ENCODE data around the gene SSUH2. TPM values are rescaled to one million over a fixed set of nuclear protein-coding genes. Genes with fewer than 3 reads are reported as not detected.
A peak's percentile ranks its signal among the peaks of the same experiment; 100 is the strongest.
"Not testable (repeated sequence)": the region's sequence is repeated elsewhere in the genome, so short reads cannot be mapped to it uniquely, and the experiment has no call there.

SSUH2 gene
- total RNA-seq, 6 donors from 2014 or later: 0.22 to 0.79 TPM; not detected in 4

DNA sequence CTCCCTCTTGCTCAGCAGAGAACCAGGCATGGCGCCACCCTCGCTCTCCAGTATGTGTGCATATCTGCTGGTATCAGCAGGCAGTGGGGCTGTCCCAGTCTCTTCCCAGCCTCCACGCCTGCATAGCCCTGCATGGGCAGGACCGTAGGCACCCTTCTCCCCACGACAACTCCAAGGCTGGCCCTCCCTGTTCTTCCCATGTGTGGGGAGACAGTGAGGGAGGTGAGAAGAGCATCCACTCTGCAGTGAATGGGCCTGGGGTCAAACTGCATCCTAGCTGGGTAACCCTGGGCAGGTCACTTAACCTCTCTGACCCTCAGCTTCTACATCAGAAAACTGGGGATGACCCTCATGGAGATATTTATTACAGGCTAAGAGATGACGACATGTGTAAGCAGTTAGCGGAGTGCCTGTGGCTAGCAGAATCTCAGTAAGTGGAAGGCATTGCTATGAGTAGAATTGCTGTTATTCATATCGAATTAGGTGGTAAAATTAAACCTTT, 13.3 kb upstream of the SSUH2 start:
- H3K27me3 ChIP-seq: no peaks in the 10 kb centered on the region
- WGBS, 2 donors: 65 to 68% methylated on average over 5 to 8 of the region's 8 CpGs
- peaks cover 11 to 21% (median 17%) of the 10 kb centered on the region in 4 donors for H3K4me1 ChIP-seq
- H3K27ac ChIP-seq: peak overlapping the region; percentile 31 to 78 (median 52)
- TF ChIP-seq, protein P1, sequence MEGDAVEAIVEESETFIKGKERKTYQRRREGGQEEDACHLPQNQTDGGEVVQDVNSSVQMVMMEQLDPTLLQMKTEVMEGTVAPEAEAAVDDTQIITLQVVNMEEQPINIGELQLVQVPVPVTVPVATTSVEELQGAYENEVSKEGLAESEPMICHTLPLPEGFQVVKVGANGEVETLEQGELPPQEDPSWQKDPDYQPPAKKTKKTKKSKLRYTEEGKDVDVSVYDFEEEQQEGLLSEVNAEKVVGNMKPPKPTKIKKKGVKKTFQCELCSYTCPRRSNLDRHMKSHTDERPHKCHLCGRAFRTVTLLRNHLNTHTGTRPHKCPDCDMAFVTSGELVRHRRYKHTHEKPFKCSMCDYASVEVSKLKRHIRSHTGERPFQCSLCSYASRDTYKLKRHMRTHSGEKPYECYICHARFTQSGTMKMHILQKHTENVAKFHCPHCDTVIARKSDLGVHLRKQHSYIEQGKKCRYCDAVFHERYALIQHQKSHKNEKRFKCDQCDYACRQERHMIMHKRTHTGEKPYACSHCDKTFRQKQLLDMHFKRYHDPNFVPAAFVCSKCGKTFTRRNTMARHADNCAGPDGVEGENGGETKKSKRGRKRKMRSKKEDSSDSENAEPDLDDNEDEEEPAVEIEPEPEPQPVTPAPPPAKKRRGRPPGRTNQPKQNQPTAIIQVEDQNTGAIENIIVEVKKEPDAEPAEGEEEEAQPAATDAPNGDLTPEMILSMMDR (IDR thresholded peaks at IDR 0.05): no peak
- TF ChIP-seq EP300 (IDR thresholded peaks at IDR 0.05) (no peak), POLR2AphosphoS5 (IDR thresholded peaks at IDR 0.05) (no peak), POLR2A (IDR thresholded peaks at IDR 0.05) (no peak)
- ATAC-seq (ENCODE audit: low FRiP score in 2 of 2) (peak; percentile 28 to 54), DNase-seq (peak in 1 of 2 donors; percentile 49)
- H3K36me3 ChIP-seq: no peaks in the 10 kb centered on the region
- no peak overlapping the region for H3K4me3 ChIP-seq
- H3K9me3 ChIP-seq: no peaks in the 10 kb centered on the region

DNA sequence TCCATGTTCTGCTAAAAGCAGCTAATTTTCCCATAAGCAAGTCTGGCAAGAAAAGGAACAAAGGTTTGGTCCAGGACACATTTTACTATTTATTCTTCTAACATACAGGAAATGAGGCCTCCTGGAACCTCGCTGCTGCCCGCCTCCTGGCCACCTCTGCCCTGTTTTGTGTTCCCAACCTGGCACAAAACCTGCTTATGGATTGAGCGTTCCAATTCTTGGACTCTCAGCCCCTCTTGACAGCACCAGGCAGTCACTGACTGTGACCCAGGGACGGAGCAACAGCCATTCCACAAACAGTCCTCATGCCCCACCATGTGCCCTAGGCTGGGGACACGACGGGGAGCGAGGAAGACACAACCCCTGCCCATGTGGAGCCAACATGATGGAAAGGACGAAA, 11.6 kb upstream of the SSUH2 start:
- no peak for ATAC-seq (ENCODE audit: low FRiP score in 2 of 2)
- H3K9me3 ChIP-seq: no peaks in the 10 kb centered on the region
- H3K4me1 ChIP-seq: peaks cover 11 to 21% (median 17%) of the 10 kb centered on the region in 4 donors
- no peak overlapping the region for H3K27ac ChIP-seq
- TF ChIP-seq, protein P1 (IDR thresholded peaks at IDR 0.05): no peak
- TF ChIP-seq POLR2AphosphoS5 (IDR thresholded peaks at IDR 0.05) (no peak), EP300 (IDR thresholded peaks at IDR 0.05) (no peak), POLR2A (IDR thresholded peaks at IDR 0.05) (no peak)
- H3K36me3 ChIP-seq: no peaks in the 10 kb centered on the region
- 83 to 94% methylated on average over 8 of the region's 8 CpGs for WGBS, 2 donors
- H3K4me3 ChIP-seq: no peak overlapping the region
- DNase-seq: no peak
- H3K27me3 ChIP-seq: no peaks in the 10 kb centered on the region

DNA sequence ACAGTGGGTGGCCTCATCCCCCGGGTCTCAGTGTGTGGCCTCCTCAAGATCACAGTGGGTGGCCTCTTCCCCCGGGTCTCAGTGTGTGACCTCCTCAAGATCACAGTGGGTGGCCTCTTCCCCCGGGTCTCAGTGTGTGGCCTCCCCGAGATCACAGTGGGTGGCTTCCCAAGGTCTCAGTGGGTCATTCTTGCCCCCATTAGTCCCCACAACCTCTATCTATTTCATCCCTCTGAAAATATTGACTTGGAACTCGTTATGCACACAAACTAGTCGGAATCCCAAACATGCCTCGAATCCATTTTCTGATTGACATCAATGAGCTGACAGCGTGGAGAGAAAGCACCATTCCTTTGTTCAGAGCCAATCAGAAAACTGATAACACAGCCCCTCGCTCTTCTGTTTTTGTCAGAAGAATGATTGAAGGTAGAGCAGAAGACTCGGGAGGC, 10.8 kb upstream of the SSUH2 start:
- Histone ChIP-seq H3K9me3 (no peaks in the 10 kb centered on the region), H3K4me3 (no peak overlapping the region), H3K4me1 (peaks cover 11 to 18% (median 17%) of the 10 kb centered on the region in 4 donors), H3K27ac (no peak overlapping the region), H3K36me3 (no peaks in the 10 kb centered on the region), H3K27me3 (no peaks in the 10 kb centered on the region)
- no peak for TF ChIP-seq POLR2A (IDR thresholded peaks at IDR 0.05)
- TF ChIP-seq, protein P1 (IDR thresholded peaks at IDR 0.05): no peak
- TF ChIP-seq POLR2AphosphoS5 (IDR thresholded peaks at IDR 0.05): no peak
- no peak for TF ChIP-seq EP300 (IDR thresholded peaks at IDR 0.05)
- ATAC-seq (ENCODE audit: low FRiP score in 2 of 2): no peak
- no peak for DNase-seq
- 89 to 91% methylated on average over 10 of the region's 10 CpGs for WGBS, 2 donors

DNA sequence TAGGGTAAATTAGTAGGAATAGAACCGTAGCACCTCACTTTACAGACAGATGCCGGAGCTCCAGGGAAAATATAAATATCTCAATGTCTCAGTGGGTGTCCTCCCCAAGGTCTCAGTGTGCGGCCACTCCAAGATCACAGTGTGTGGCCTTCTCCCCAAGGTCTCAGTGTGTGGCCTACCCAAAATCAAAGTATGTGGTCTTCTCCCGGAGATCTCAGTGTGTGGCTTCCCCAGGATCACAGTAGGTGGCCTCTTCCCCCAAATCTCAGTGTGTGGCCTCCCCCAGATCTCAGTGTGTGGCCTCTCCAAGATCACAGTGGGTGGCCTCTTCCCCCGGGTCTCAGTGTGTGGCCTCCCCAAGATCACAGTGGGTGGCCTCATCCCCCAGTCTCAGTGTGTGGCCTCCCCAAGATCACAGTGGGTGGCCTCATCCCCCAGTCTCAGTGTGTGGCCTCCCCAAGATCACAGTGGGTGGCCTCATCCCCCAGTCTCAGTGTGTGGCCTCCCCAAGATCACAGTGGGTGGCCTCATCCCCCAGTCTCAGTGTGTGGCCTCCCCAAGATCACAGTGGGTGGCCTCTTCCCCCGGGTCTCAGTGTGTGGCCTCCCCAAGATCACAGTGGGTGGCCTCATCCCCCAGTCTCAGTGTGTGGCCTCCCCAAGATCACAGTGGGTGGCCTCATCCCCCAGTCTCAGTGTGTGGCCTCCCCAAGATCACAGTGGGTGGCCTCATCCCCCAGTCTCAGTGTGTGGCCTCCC, 10.2 kb upstream of the SSUH2 start:
- not testable (repeated sequence) for H3K27ac ChIP-seq; H3K4me3 ChIP-seq; H3K27me3 ChIP-seq; H3K36me3 ChIP-seq; DNase-seq; ATAC-seq (ENCODE audit: low FRiP score in 2 of 2); H3K9me3 ChIP-seq
- H3K4me1 ChIP-seq: peaks cover 11 to 16% (median 14%) of the 10 kb centered on the region in 4 donors
- 93 to 99% methylated on average over 3 to 5 of the region's 6 CpGs for WGBS, 2 donors

DNA sequence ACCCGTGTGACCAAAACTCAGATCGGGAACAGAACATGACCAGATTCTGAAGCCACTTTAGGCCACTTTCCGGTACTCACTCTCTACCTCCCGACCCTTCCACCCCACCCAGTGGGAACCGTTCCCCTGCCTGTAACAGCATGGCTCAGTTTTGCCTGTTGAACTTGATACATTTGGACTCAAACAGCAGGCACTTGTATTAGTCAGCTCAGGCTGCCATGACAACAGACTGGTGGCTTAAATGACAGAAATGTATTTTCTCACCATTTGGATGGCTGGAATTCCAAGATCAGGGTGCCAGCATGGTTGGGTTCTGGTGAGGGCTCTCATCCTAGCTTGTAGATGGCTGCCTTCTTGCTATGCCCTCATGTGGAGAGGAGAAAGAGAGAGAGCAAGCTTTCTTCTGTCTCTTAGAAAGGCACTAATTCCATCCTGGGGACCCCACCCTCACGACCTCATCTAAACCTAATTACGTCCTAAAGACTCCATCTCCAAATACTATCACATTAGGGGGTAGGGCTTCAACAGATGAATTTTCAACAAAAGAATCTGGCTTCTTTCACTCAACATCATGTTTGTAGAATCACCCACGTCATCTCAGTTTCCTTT, 9.3 kb upstream of the SSUH2 start:
- Histone ChIP-seq H3K27ac (no peak overlapping the region), H3K4me3 (no peak overlapping the region), H3K4me1 (peaks cover 10 to 14% (median 12%) of the 10 kb centered on the region in 4 donors), H3K36me3 (no peaks in the 10 kb centered on the region), H3K9me3 (no peaks in the 10 kb centered on the region), H3K27me3 (no peaks in the 10 kb centered on the region)
- TF ChIP-seq EP300 (IDR thresholded peaks at IDR 0.05) (no peak), POLR2AphosphoS5 (IDR thresholded peaks at IDR 0.05) (no peak), POLR2A (IDR thresholded peaks at IDR 0.05) (no peak)
- TF ChIP-seq, protein P1 (IDR thresholded peaks at IDR 0.05): no peak
- ATAC-seq (ENCODE audit: low FRiP score in 2 of 2): no peak
- 92 to 95% methylated on average over 8 of the region's 8 CpGs for WGBS, 2 donors
- no peak for DNase-seq
